Effector CD8-positive, alpha-beta T cell (primary cell): ENCODE results near the gene ZBTB7A.

Experiments
- DNase-seq: peaks from one replicate; lab custom pipeline; 2025; lab: John Stamatoyannopoulos, UW

ZBTB7A gene

GRCh38 chr19:4035582-4035981 lies 31.1 kb downstream of the ZBTB7A start:
- no peak for DNase-seq

GRCh38 chr19:4035018-4035566 lies 31.6 kb downstream of the ZBTB7A start:
- DNase-seq, result no peak

- DNase-seq, result no peak
Observed at GRCh38 chr19:4034048-4035017, 32.4 kb downstream of the ZBTB7A start.

- no peak for DNase-seq
Observed at GRCh38 chr19:4033028-4033956, 33.4 kb downstream of the ZBTB7A start.

GRCh38 chr19:4032436-4032835 lies 34.3 kb downstream of the ZBTB7A start:
- DNase-seq, result no peak

GRCh38 chr19:4031420-4031819 lies 35.3 kb downstream of the ZBTB7A start:
- DNase-seq, result no peak

- DNase-seq, result no peak
Observed at GRCh38 chr19:4030981-4031380, 35.7 kb downstream of the ZBTB7A start.

- no peak for DNase-seq
Observed at GRCh38 chr19:4030552-4030951, 36.1 kb downstream of the ZBTB7A start.

- DNase-seq, result no peak
Observed at GRCh38 chr19:4029247-4029614, 37.5 kb downstream of the ZBTB7A start.

GRCh38 chr19:4028334-4029246 lies 38.1 kb downstream of the ZBTB7A start:
- DNase-seq, result no peak

- no peak for DNase-seq
Observed at GRCh38 chr19:4027146-4027545, 39.6 kb downstream of the ZBTB7A start.

GRCh38 chr19:4025317-4025716 lies 41.4 kb downstream of the ZBTB7A start:
- no peak for DNase-seq

GRCh38 chr19:4023600-4024398 lies 42.9 kb downstream of the ZBTB7A start:
- no peak for DNase-seq

- DNase-seq, result no peak
Observed at GRCh38 chr19:4019578-4019977, 47.1 kb downstream of the ZBTB7A start.

- no peak for DNase-seq
Observed at GRCh38 chr19:4018775-4019504, 47.8 kb downstream of the ZBTB7A start.

GRCh38 chr19:4018140-4018613 lies 48.5 kb downstream of the ZBTB7A start:
- DNase-seq, result no peak

- no peak for DNase-seq
Observed at GRCh38 chr19:4016903-4017638, 49.6 kb downstream of the ZBTB7A start.

GRCh38 chr19:4016486-4016885 lies 50.2 kb downstream of the ZBTB7A start:
- no peak for DNase-seq
